ENCODE measurements around the gene THSD4.
"Not testable (repeated sequence)": the region's sequence is repeated elsewhere in the genome, so short reads cannot be mapped to it uniquely, and the experiment has no call there.

THSD4 gene

DNA sequence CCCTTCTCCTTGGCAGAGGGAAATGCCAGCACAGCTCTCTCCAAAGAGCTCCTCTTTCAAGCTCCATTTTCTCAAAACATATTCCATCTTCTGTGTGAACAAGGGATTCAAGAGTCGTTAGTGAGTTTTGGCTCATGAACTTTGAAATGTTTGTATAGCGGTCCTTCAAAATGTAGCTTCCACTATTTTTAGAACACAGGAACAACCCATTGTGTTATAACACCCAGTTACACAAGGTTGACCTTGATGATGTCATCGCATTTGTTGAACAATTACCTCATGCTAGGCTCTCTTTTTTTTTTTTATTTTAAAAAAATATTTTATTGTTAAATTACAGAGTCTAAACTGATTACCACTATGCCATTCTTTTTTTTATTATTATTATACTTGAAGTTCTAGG is 251.7 kb downstream of the THSD4 start:
- no peak overlapping the region for H3K4me3 ChIP-seq (ENCODE audit: low read length)
- no peak overlapping the region for H3K9ac ChIP-seq (ENCODE audit: low read length)
- H3K27me3 ChIP-seq (ENCODE audit: control insufficient read depth, insufficient read depth, low read length), result no peaks in the 10 kb centered on the region
- H3K4me1 ChIP-seq (ENCODE audit: control insufficient read depth, insufficient read depth, low read length), result no peaks in the 10 kb centered on the region
- H3K36me3 ChIP-seq (ENCODE audit: control insufficient read depth, insufficient read depth, low read length), result no peaks in the 10 kb centered on the region
- H3K9me3 ChIP-seq (ENCODE audit: control insufficient read depth, low read length), result no peaks in the 10 kb centered on the region

GRCh38 chr15:71367737-71368136 is 252.5 kb downstream of the THSD4 start:
- H3K36me3 ChIP-seq (ENCODE audit: control insufficient read depth, insufficient read depth, low read length); H3K27me3 ChIP-seq (ENCODE audit: control insufficient read depth, insufficient read depth, low read length); H3K4me3 ChIP-seq (ENCODE audit: low read length); H3K4me1 ChIP-seq (ENCODE audit: control insufficient read depth, insufficient read depth, low read length); H3K9me3 ChIP-seq (ENCODE audit: control insufficient read depth, low read length); H3K9ac ChIP-seq (ENCODE audit: low read length): not testable (repeated sequence)

- H3K36me3 ChIP-seq (ENCODE audit: control insufficient read depth, insufficient read depth, low read length); H3K4me3 ChIP-seq (ENCODE audit: low read length); H3K27me3 ChIP-seq (ENCODE audit: control insufficient read depth, insufficient read depth, low read length); H3K9ac ChIP-seq (ENCODE audit: low read length); H3K9me3 ChIP-seq (ENCODE audit: control insufficient read depth, low read length): not testable (repeated sequence)
- H3K4me1 ChIP-seq (ENCODE audit: control insufficient read depth, insufficient read depth, low read length), result peaks cover 40% of the 10 kb centered on the region
These were observed 257.5 kb downstream of the THSD4 start for GRCh38 chr15:71372769-71373168.

- Histone ChIP-seq H3K4me3 (ENCODE audit: low read length) (no peak overlapping the region), H3K9me3 (ENCODE audit: control insufficient read depth, low read length) (no peaks in the 10 kb centered on the region), H3K36me3 (ENCODE audit: control insufficient read depth, insufficient read depth, low read length) (no peaks in the 10 kb centered on the region), H3K4me1 (ENCODE audit: control insufficient read depth, insufficient read depth, low read length) (peaks cover 40% of the 10 kb centered on the region), H3K9ac (ENCODE audit: low read length) (no peak overlapping the region), H3K27me3 (ENCODE audit: control insufficient read depth, insufficient read depth, low read length) (no peaks in the 10 kb centered on the region)
These were observed 258.6 kb downstream of the THSD4 start for GRCh38 chr15:71373917-71374316.

- Histone ChIP-seq H3K9ac (ENCODE audit: low read length) (no peak overlapping the region), H3K36me3 (ENCODE audit: control insufficient read depth, insufficient read depth, low read length) (no peaks in the 10 kb centered on the region), H3K9me3 (ENCODE audit: control insufficient read depth, low read length) (no peaks in the 10 kb centered on the region), H3K4me3 (ENCODE audit: low read length) (no peak overlapping the region), H3K4me1 (ENCODE audit: control insufficient read depth, insufficient read depth, low read length) (peaks cover 40% of the 10 kb centered on the region), H3K27me3 (ENCODE audit: control insufficient read depth, insufficient read depth, low read length) (no peaks in the 10 kb centered on the region)
These were observed 259.5 kb downstream of the THSD4 start for GRCh38 chr15:71374607-71375352.

- H3K9me3 ChIP-seq (ENCODE audit: control insufficient read depth, low read length), result no peaks in the 10 kb centered on the region
- H3K4me1 ChIP-seq (ENCODE audit: control insufficient read depth, insufficient read depth, low read length), result peaks cover 51% of the 10 kb centered on the region
- no peak overlapping the region for H3K4me3 ChIP-seq (ENCODE audit: low read length)
- no peaks in the 10 kb centered on the region for H3K27me3 ChIP-seq (ENCODE audit: control insufficient read depth, insufficient read depth, low read length)
- H3K36me3 ChIP-seq (ENCODE audit: control insufficient read depth, insufficient read depth, low read length), result no peaks in the 10 kb centered on the region
- H3K9ac ChIP-seq (ENCODE audit: low read length), result no peak overlapping the region
These were observed 260.7 kb downstream of the THSD4 start for GRCh38 chr15:71375934-71376333.

DNA sequence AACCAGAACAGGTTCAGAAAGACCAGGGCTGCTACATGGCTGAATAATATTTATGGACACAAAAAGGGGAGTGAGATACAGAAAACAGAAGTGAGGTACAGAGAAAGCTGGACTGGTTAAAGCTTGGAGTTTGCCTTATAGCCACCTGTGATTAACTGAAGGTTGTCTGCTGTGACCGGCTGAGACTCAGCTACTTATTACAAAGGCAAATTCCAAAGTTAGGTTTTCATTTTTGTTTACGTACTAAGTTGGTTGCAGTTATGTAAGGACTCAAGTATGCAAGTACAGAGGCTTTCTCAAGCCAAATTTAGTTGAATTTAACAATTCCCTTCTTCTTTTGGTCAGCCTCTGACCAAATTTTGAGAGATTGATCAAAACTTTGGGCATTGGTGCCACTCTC is 264.6 kb downstream of the THSD4 start:
- peaks cover 29% of the 10 kb centered on the region for H3K4me1 ChIP-seq (ENCODE audit: control insufficient read depth, insufficient read depth, low read length)
- no peaks in the 10 kb centered on the region for H3K27me3 ChIP-seq (ENCODE audit: control insufficient read depth, insufficient read depth, low read length)
- H3K36me3 ChIP-seq (ENCODE audit: control insufficient read depth, insufficient read depth, low read length), result no peaks in the 10 kb centered on the region
- H3K9me3 ChIP-seq (ENCODE audit: control insufficient read depth, low read length), result no peaks in the 10 kb centered on the region
- H3K4me3 ChIP-seq (ENCODE audit: low read length), result no peak overlapping the region
- H3K9ac ChIP-seq (ENCODE audit: low read length), result no peak overlapping the region

GRCh38 chr15:71380345-71380744 is 265.1 kb downstream of the THSD4 start:
- H3K9me3 ChIP-seq (ENCODE audit: control insufficient read depth, low read length), result no peaks in the 10 kb centered on the region
- H3K9ac ChIP-seq (ENCODE audit: low read length), result no peak overlapping the region
- no peaks in the 10 kb centered on the region for H3K27me3 ChIP-seq (ENCODE audit: control insufficient read depth, insufficient read depth, low read length)
- H3K4me3 ChIP-seq (ENCODE audit: low read length), result no peak overlapping the region
- no peaks in the 10 kb centered on the region for H3K36me3 ChIP-seq (ENCODE audit: control insufficient read depth, insufficient read depth, low read length)
- peaks cover 29% of the 10 kb centered on the region for H3K4me1 ChIP-seq (ENCODE audit: control insufficient read depth, insufficient read depth, low read length)

GRCh38 chr15:71384501-71384900 is 269.2 kb downstream of the THSD4 start:
- Histone ChIP-seq H3K36me3 (ENCODE audit: control insufficient read depth, insufficient read depth, low read length) (no peaks in the 10 kb centered on the region), H3K4me3 (ENCODE audit: low read length) (no peak overlapping the region), H3K9ac (ENCODE audit: low read length) (no peak overlapping the region)

DNA sequence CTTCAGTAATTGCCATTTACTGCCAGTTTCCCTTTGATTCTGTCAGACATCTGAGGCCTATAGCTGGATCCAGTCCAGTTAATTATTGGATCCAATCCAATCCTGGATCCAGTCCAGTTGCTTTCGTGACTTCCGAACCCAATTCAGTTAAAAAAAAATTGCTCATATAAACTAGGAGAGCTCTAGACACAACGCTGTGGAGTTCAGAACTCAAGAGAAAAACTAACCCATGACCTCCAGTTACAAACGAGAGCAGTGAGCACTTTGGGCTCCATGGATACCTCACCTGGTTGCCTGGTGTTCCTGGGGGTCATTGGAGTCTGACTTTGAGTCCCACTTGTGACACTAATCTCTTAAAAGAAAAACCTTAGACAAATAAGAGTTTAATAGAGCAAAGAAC is 269.8 kb downstream of the THSD4 start:
- H3K9ac ChIP-seq (ENCODE audit: low read length), result no peak overlapping the region
- peaks cover 29% of the 10 kb centered on the region for H3K4me1 ChIP-seq (ENCODE audit: control insufficient read depth, insufficient read depth, low read length)
- no peak overlapping the region for H3K4me3 ChIP-seq (ENCODE audit: low read length)
- H3K9me3 ChIP-seq (ENCODE audit: control insufficient read depth, low read length), result no peaks in the 10 kb centered on the region
- H3K27me3 ChIP-seq (ENCODE audit: control insufficient read depth, insufficient read depth, low read length), result no peaks in the 10 kb centered on the region
- no peaks in the 10 kb centered on the region for H3K36me3 ChIP-seq (ENCODE audit: control insufficient read depth, insufficient read depth, low read length)

More at GRCh38 chr15:71384501-71384900, 269.2 kb downstream of the THSD4 start:
- Histone ChIP-seq H3K9me3 (ENCODE audit: control insufficient read depth, low read length) (no peaks in the 10 kb centered on the region), H3K27me3 (ENCODE audit: control insufficient read depth, insufficient read depth, low read length) (no peaks in the 10 kb centered on the region), H3K4me1 (ENCODE audit: control insufficient read depth, insufficient read depth, low read length) (peaks cover 32% of the 10 kb centered on the region)

DNA sequence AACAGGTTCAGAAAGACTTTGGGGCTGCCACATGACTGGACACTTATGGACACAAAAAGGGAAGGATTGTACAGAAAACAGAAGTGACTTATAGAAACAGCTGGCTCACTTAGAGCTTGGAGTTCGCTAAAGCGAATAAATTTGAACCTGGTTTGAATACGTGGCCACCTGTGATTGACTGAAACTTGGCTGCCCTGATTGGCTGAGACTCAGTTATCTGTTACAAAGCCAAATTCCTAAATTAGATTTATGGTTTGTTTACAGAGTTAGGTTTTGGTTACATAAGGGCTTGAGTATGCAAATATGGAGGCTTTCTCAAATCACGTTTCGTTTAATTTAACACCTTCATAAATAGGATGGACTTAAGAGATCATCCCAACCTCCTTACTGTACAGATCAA is 270.2 kb downstream of the THSD4 start:
- Histone ChIP-seq H3K4me3 (ENCODE audit: low read length) (no peak overlapping the region), H3K9ac (ENCODE audit: low read length) (no peak overlapping the region), H3K4me1 (ENCODE audit: control insufficient read depth, insufficient read depth, low read length) (peaks cover 25% of the 10 kb centered on the region), H3K9me3 (ENCODE audit: control insufficient read depth, low read length) (no peaks in the 10 kb centered on the region), H3K36me3 (ENCODE audit: control insufficient read depth, insufficient read depth, low read length) (no peaks in the 10 kb centered on the region), H3K27me3 (ENCODE audit: control insufficient read depth, insufficient read depth, low read length) (no peaks in the 10 kb centered on the region)

GRCh38 chr15:71386005-71386404 is 270.7 kb downstream of the THSD4 start:
- H3K4me3 ChIP-seq (ENCODE audit: low read length), result no peak overlapping the region
- H3K9ac ChIP-seq (ENCODE audit: low read length), result no peak overlapping the region
- no peaks in the 10 kb centered on the region for H3K27me3 ChIP-seq (ENCODE audit: control insufficient read depth, insufficient read depth, low read length)
- H3K4me1 ChIP-seq (ENCODE audit: control insufficient read depth, insufficient read depth, low read length), result peaks cover 21% of the 10 kb centered on the region
- H3K9me3 ChIP-seq (ENCODE audit: control insufficient read depth, low read length), result no peaks in the 10 kb centered on the region
- H3K36me3 ChIP-seq (ENCODE audit: control insufficient read depth, insufficient read depth, low read length), result no peaks in the 10 kb centered on the region
